Stomach (tissue), 9 donors: ENCODE measurements around the gene PCDHGB2. TPM values are rescaled to one million over a fixed set of nuclear protein-coding genes. Genes with fewer than 3 reads are reported as not detected.
A peak's percentile ranks its signal among the peaks of the same experiment; 100 is the strongest.

Experiments
- DNase-seq, 2 donors: peaks; one replicate each; pipeline versions ENCODE4 v3.0.0 to v3.0.0-alpha.2; 2013 to 2019
- H3K27ac ChIP-seq, 5 donors: fragments of 200-600 bp in 4 of 5; sonication (generic) in 4 of 5; one replicate each; pipeline ENCODE4 v1.5.1; 2013 to 2019; ENCODE audit warnings: mild to moderate bottlenecking in 1 of 5, moderate library complexity in 1 of 5
- H3K27me3 ChIP-seq, 3 donors: fragments of 200-600 bp; sonication (generic); one replicate each; pipeline ENCODE4 v1.5.1; 2017 to 2019; ENCODE audit warnings: mixed run types in 1 of 3
- H3K36me3 ChIP-seq, 4 donors: fragments of 200-600 bp; sonication (generic); 1 replicate in 3 of 4; 2 replicates in 1 of 4; pipeline ENCODE4 v1.5.1; 2016 to 2019
- H3K4me1 ChIP-seq, 4 donors: fragments of 200-600 bp; sonication (generic); one replicate each; pipeline ENCODE4 v1.5.1; 2016 to 2019
- H3K4me3 ChIP-seq, 4 donors: fragments of 200-600 bp; sonication (generic) in 3 of 4; one replicate each; pipeline ENCODE4 v1.5.1; 2016 to 2019; ENCODE audit warnings: mild to moderate bottlenecking in 1 of 4
- H3K9me3 ChIP-seq, 4 donors: fragments of 200-600 bp; sonication (generic); one replicate each; pipeline ENCODE4 v1.5.1; 2016 to 2019
- EP300 ChIP-seq: sonication (generic); formaldehyde crosslinking; IDR thresholded peaks from one replicate; pipeline ENCODE4 v1.6.1; 2017; ENCODE audit warnings: antibody characterized with exemption
- POLR2A ChIP-seq, 4 donors: fragments of 450-650 bp; IDR thresholded peaks; one replicate each; pipeline ENCODE4 v1.6.1; 2016; ENCODE audit warnings: antibody characterized with exemption in 4 of 4, control low read depth in 2 of 4, mild to moderate bottlenecking in 1 of 4, moderate library complexity in 1 of 4
- POLR2AphosphoS5 ChIP-seq, 3 donors: sonication (generic); formaldehyde crosslinking; IDR thresholded peaks; one replicate each; pipeline ENCODE4 v1.6.1; 2016; ENCODE audit warnings: antibody characterized with exemption in 3 of 3
- WGBS, 5 donors: extraction: QIAGEN DNeasy Blood & Tissue Kit in 3 of 5; methylation state at CpG; one replicate each; pipeline versions ENCODE4 v1.1.5 to v1.1.7; 2013 to 2018; 5-methylcytosine and 5-hydroxymethylcytosine counted together
- intact Hi-C: fragments of 100-400 bp; cut with DNase I; formaldehyde crosslinking; loops from one replicate; pipeline ENCODE4 v1.15.1; 2023; ENCODE audit warnings: low total_unique reads
- polyA plus RNA-seq, 3 donors: library from polyadenylated mRNA; stranded (reverse); fragments of 200-250 nt; gene quantifications; one replicate each; pipeline ENCODE4 v1.2.3, GENCODE V29; 2013
- total RNA-seq, 5 donors: library from RNA; depleted of rRNA; stranded (reverse); fragments of >200 nt; gene quantifications; one replicate each; pipeline versions ENCODE4 v1.1.0 to v1.2.3, GENCODE V29; 2014 to 2016
- TF ChIP-seq, protein P1 (sequence below), 7 experiments: fragments of 450-650 bp in 4 of 7; fragments of 200-600 bp in 3 of 7; sonication (generic) in 3 of 7; IDR thresholded peaks; one replicate each; pipeline ENCODE4 v1.5.1; 2016 to 2019; ENCODE audit warnings: antibody characterized with exemption in 7 of 7, control low read depth in 2 of 7, mild to moderate bottlenecking in 1 of 7
- donor health status: healthy with polysubstance abuse.
- donor health status: Bipolar disorder and iron deficiency.
- donor health status: healthy.

Gene PCDHGB2
- total and polyA plus RNA-seq, 8 donors, result 0.10 to 10.7 (median 6.2) TPM; not detected in 3

- intact Hi-C loops, result no loop called here
- TF ChIP-seq POLR2AphosphoS5 (IDR thresholded peaks at IDR 0.05) (no peak), EP300 (no peak), POLR2A (IDR thresholded peaks at IDR 0.05) (no peak)
- Histone ChIP-seq H3K4me3 (no peak within 1 kb of the TSS), H3K27ac (no peak within 1 kb of the TSS), H3K4me1 (no peaks in the 10 kb centered on the region), H3K9me3 (peaks cover 61 to 100% (median 88%) of the 10 kb centered on the region in 4 donors), H3K36me3 (peaks cover 0 to 5% (median 0%) of the 10 kb centered on the region in 4 donors), H3K27me3 (peaks cover 5 to 79% (median 40%) of the 10 kb centered on the region in 3 donors)
- WGBS, 5 donors, result 16 to 28% (median 19%) methylated on average over 32 to 34 of the region's 34 CpGs
- peak in 1 of 2 donors; percentile 22 for DNase-seq
Observed at GRCh38 chr5:141363952-141364660, 4.3 kb downstream of the PCDHGB2 start, which contains the start of gene PCDHGA5. Gene PCDHGA5, plus strand, starts transcription at chr5:141364162. Its CDS starts 169 bp downstream, at chr5:141364331.

- intact Hi-C loops, result no loop called here
- peaks cover 0 to 4% (median 0%) of the 10 kb centered on the region in 4 donors for H3K36me3 ChIP-seq
- no peaks in the 10 kb centered on the region for H3K4me1 ChIP-seq
- TF ChIP-seq POLR2AphosphoS5 (IDR thresholded peaks at IDR 0.05) (no peak), EP300 (no peak), POLR2A (IDR thresholded peaks at IDR 0.05) (no peak)
- TF ChIP-seq, protein P1, sequence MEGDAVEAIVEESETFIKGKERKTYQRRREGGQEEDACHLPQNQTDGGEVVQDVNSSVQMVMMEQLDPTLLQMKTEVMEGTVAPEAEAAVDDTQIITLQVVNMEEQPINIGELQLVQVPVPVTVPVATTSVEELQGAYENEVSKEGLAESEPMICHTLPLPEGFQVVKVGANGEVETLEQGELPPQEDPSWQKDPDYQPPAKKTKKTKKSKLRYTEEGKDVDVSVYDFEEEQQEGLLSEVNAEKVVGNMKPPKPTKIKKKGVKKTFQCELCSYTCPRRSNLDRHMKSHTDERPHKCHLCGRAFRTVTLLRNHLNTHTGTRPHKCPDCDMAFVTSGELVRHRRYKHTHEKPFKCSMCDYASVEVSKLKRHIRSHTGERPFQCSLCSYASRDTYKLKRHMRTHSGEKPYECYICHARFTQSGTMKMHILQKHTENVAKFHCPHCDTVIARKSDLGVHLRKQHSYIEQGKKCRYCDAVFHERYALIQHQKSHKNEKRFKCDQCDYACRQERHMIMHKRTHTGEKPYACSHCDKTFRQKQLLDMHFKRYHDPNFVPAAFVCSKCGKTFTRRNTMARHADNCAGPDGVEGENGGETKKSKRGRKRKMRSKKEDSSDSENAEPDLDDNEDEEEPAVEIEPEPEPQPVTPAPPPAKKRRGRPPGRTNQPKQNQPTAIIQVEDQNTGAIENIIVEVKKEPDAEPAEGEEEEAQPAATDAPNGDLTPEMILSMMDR (IDR thresholded peaks at IDR 0.05), result no peak
- 31 to 45% (median 32%) methylated on average over 30 to 46 of the region's 46 CpGs for WGBS, 5 donors
- H3K9me3 ChIP-seq, result peaks cover 57 to 100% (median 86%) of the 10 kb centered on the region in 4 donors
- no peak overlapping the region for H3K27ac ChIP-seq
- peaks cover 3 to 79% (median 45%) of the 10 kb centered on the region in 3 donors for H3K27me3 ChIP-seq
- no peak for DNase-seq
- H3K4me3 ChIP-seq, result no peak overlapping the region
Observed at GRCh38 chr5:141366016-141366896, 6.5 kb downstream of the PCDHGB2 start.

DNA sequence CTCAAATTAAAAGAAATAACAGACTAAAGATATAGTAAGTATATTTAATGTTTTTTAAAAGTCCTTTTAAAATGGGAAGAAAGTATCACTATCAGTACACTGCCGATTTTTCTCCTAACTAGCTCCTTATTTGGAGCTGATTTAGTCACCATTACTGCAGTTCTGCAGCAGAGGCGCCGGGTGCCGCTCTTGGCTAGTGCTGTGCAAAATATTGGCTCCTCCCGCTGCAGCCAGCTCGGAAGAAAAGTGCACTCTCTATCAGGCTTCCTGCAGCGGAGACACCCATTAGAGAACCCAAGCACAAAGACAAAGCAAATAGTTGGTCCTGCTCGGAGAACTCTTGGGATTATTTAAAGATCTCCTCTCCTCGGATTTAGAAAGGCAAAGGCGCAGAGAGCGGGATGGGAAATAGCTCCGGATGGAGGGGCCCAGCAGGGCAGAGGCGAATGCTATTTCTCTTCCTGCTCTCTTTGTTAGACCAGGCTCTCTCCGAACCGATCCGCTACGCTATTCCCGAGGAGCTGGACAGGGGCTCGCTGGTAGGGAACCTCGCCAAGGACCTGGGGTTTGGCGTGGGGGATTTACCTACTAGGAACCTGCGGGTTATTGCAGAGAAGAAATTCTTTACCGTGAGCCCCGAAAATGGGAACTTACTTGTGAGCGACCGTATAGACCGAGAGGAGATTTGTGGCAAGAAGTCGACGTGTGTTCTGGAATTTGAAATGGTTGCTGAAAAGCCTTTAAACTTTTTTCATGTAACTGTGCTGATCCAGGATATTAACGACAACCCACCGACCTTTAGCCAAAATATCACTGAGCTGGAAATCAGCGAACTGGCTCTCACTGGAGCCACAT is 10.4 kb downstream of the PCDHGB2 start, which contains the start of gene PCDHGB3:
Gene PCDHGB3, plus strand, starts transcription at position 249 of the 855 bp plus-strand sequence. Its CDS starts 153 bp downstream, at position 402.
- 17 to 21% (median 18%) methylated on average over 30 to 32 of the region's 32 CpGs for WGBS, 5 donors
- Histone ChIP-seq H3K9me3 (peaks cover 61 to 100% (median 86%) of the 10 kb centered on the region in 4 donors), H3K36me3 (peaks cover 0 to 11% (median 0%) of the 10 kb centered on the region in 4 donors), H3K27ac (no peak within 1 kb of the TSS), H3K4me1 (no peaks in the 10 kb centered on the region), H3K27me3 (peaks cover 0 to 72% (median 38%) of the 10 kb centered on the region in 3 donors), H3K4me3 (peak within 1 kb of the TSS in 3 of 4 donors; percentile 20 to 30 (median 26))
- intact Hi-C loops, result no loop called here
- TF ChIP-seq EP300, result no peak
- TF ChIP-seq, protein P1 (IDR thresholded peaks at IDR 0.05), result no peak
- no peak for TF ChIP-seq POLR2A (IDR thresholded peaks at IDR 0.05)
- no peak for TF ChIP-seq POLR2AphosphoS5 (IDR thresholded peaks at IDR 0.05)
- peak in 1 of 2 donors; percentile 52 for DNase-seq
